PC-9 (cell line): ENCODE measurements around the gene PFKP. TPM values are rescaled to one million over a fixed set of nuclear protein-coding genes. Genes with fewer than 3 reads are reported as not detected.

ENCODE experiments used
- BruUV-seq: library from RNA; stranded (reverse); fragments of 400-500 nt; replicated peaks from 2 replicates; lab custom pipeline; 2021; lab: Mats Ljungman, UMichigan
- CTCF ChIA-PET: fragments of 300-600 bp; sonication (Branson Sonifier 250); formaldehyde crosslinking; loops from one replicate; lab custom pipeline; 2022; ENCODE audit warnings: antibody characterized with exemption; lab: Charles Lee
- POLR2A ChIA-PET: fragments of 300-600 bp; sonication (Branson Sonifier 250); formaldehyde crosslinking; loops from one replicate; lab custom pipeline; 2022; ENCODE audit warnings: antibody characterized with exemption; ENCODE audit not compliant: unreplicated experiment; lab: Charles Lee
- DNase-seq, 2 experiments: peaks; one replicate each; pipeline versions ENCODE4 v3.0.0 to v3.0.0-alpha.2; 2015 to 2022; ENCODE audit warnings: mixed read lengths in 1 of 2
- H2AFZ ChIP-seq: fragments of 200-600 bp; sonication (generic); 2 replicates; pipeline ENCODE4 v1.8.1; 2017; ENCODE audit warnings: antibody characterized with exemption
- H3F3A ChIP-seq: fragments of 200-600 bp; sonication (generic); 2 replicates; pipeline ENCODE4 v1.8.1; 2017; ENCODE audit warnings: antibody characterized with exemption, mild to moderate bottlenecking, low read depth; ENCODE audit not compliant: insufficient read depth
- H3K27ac ChIP-seq: fragments of 200-600 bp; sonication (generic); 2 replicates; pipeline ENCODE4 v1.6.1; 2016; ENCODE audit warnings: mixed run types
- H3K27me3 ChIP-seq: fragments of 200-600 bp; sonication (generic); 2 replicates; pipeline ENCODE4 v1.6.1; 2016; ENCODE audit warnings: low read depth, mixed run types; ENCODE audit not compliant: insufficient read depth
- H3K36me3 ChIP-seq: fragments of 200-600 bp; sonication (generic); 2 replicates; pipeline ENCODE4 v1.6.1; 2016; ENCODE audit warnings: low read depth, mixed run types
- H3K4me1 ChIP-seq: fragments of 200-600 bp; sonication (generic); replicated peaks from 2 replicates; pipeline ENCODE4 v1.6.1; 2016; ENCODE audit warnings: mixed run types; ENCODE audit not compliant: insufficient read depth
- H3K4me2 ChIP-seq: fragments of 200-600 bp; sonication (generic); 2 replicates; pipeline ENCODE4 v1.6.1; 2017; ENCODE audit warnings: mixed run types
- H3K4me3 ChIP-seq: fragments of 200-600 bp; sonication (generic); 2 replicates; pipeline ENCODE4 v1.6.1; 2016; ENCODE audit warnings: mixed run types
- H3K79me2 ChIP-seq: fragments of 200-600 bp; sonication (generic); 2 replicates; pipeline ENCODE4 v1.6.1; 2017; ENCODE audit warnings: low read depth, mixed run types
- H3K9me2 ChIP-seq: fragments of 200-600 bp; sonication (generic); 2 replicates; pipeline ENCODE4 v1.8.1; 2017; ENCODE audit warnings: mild to moderate bottlenecking; ENCODE audit not compliant: insufficient read depth
- H3K9me3 ChIP-seq: fragments of 200-600 bp; sonication (generic); 2 replicates; pipeline ENCODE4 v1.8.1; 2016; ENCODE audit warnings: low read depth; ENCODE audit not compliant: insufficient read depth
- H4K20me1 ChIP-seq: fragments of 200-600 bp; sonication (generic); 2 replicates; pipeline ENCODE4 v1.8.1; 2017; ENCODE audit not compliant: insufficient read depth
- CTCF ChIP-seq: fragments of 200-600 bp; sonication (generic); conservative IDR thresholded peaks from 2 replicates; pipeline ENCODE4 v1.6.1; 2017; ENCODE audit warnings: mixed run types, antibody characterized with exemption, mild to moderate bottlenecking, moderate library complexity
- EZH2 ChIP-seq: fragments of 200-600 bp; sonication (generic); IDR thresholded peaks from 2 replicates; pipeline ENCODE4 v1.8.0; 2017; ENCODE audit warnings: antibody characterized with exemption, low read depth
- intact Hi-C: fragments of 100-400 bp; cut with micrococcal nuclease; formaldehyde crosslinking; loops from one replicate; pipeline ENCODE4 v1.10.0; 2022; ENCODE audit not compliant: unreplicated experiment
- total RNA-seq: library from RNA; stranded (reverse); gene quantifications from 2 replicates; pipeline ENCODE4 v1.2.3, GENCODE V29; 2021

Gene PFKP
- total RNA-seq, 1 experiment from 2014 or later, result 234 TPM

GRCh38 chr10:3082290-3082689 lies 14.9 kb downstream of the PFKP start:
- TF ChIP-seq EZH2 (no peak), CTCF (no peak)
- DNase-seq, result no peak
- Histone ChIP-seq H3K79me2 (peaks cover 22% of the 10 kb centered on the region), H2AFZ (no peak overlapping the region), H3K4me3 (no peak overlapping the region), H3K27ac (no peak overlapping the region), H3K27me3 (no peaks in the 10 kb centered on the region), H3K36me3 (no peaks in the 10 kb centered on the region), H3K9me2 (no peaks in the 10 kb centered on the region), H3K4me2 (no peak overlapping the region), H3K9me3 (no peaks in the 10 kb centered on the region), H3F3A (no peaks in the 10 kb centered on the region), H3K4me1 (peaks cover 5% of the 10 kb centered on the region; the same call in 1 of the 2 replicates), H4K20me1 (no peaks in the 10 kb centered on the region)
- no TSS peak for BruUV-seq
- intact Hi-C loops, result no loop called here
- ChIA-PET CTCF (no interaction called here), POLR2A (no interaction called here)

- CTCF ChIA-PET, result no interaction called here
- Histone ChIP-seq H2AFZ (no peak overlapping the region), H3K4me1 (peaks cover 14% of the 10 kb centered on the region), H3K36me3 (no peaks in the 10 kb centered on the region), H3K4me3 (no peak overlapping the region), H4K20me1 (no peaks in the 10 kb centered on the region), H3F3A (peaks cover 13% of the 10 kb centered on the region), H3K79me2 (peaks cover 40% of the 10 kb centered on the region), H3K9me2 (no peaks in the 10 kb centered on the region), H3K27me3 (no peaks in the 10 kb centered on the region), H3K4me2 (no peak overlapping the region), H3K27ac (no peak overlapping the region), H3K9me3 (no peaks in the 10 kb centered on the region)
- intact Hi-C loops, result no loop called here
- no peak for DNase-seq
- no TSS peak for BruUV-seq
- POLR2A ChIA-PET, result interaction anchor here (0.6 kb wide), 1 partner anchor 21 kb away, joined by 3 read pairs; no protein-coding TSS in a partner anchor
- no peak for TF ChIP-seq EZH2
- no peak for TF ChIP-seq CTCF
These were observed 18.6 kb downstream of the PFKP start for GRCh38 chr10:3085785-3086567.

- peak overlapping the region; percentile 41; the same call in 1 of the 2 replicates for H3K4me3 ChIP-seq
- peaks cover 67% of the 10 kb centered on the region for H3K79me2 ChIP-seq
- peaks cover 37% of the 10 kb centered on the region for H3F3A ChIP-seq
- H3K27me3 ChIP-seq, result no peaks in the 10 kb centered on the region
- H3K27ac ChIP-seq, result peak overlapping the region; percentile 95
- no peak overlapping the region for H2AFZ ChIP-seq
- DNase-seq, result no peak
- ChIA-PET CTCF (no interaction called here), POLR2A (interaction anchor here (0.6 kb wide), 2 partner anchors 16 to 21 kb away, joined by 3 to 4 read pairs; no protein-coding TSS in a partner anchor)
- H4K20me1 ChIP-seq, result no peaks in the 10 kb centered on the region
- H3K9me3 ChIP-seq, result no peaks in the 10 kb centered on the region
- TF ChIP-seq EZH2, result no peak
- TF ChIP-seq CTCF, result no peak
- peaks cover 51% of the 10 kb centered on the region for H3K4me1 ChIP-seq
- 0 out of 2 replicates have a peak, but pooled peaks cover 4% of the 10 kb centered on the region for H3K36me3 ChIP-seq
- H3K9me2 ChIP-seq, result no peaks in the 10 kb centered on the region
- intact Hi-C loops, result no loop called here
- TSS peak; percentile 44 for BruUV-seq
- H3K4me2 ChIP-seq, result peak overlapping the region; percentile 74
These were observed 23.0 kb downstream of the PFKP start for GRCh38 chr10:3090388-3090787.
